HCT116 (cell line): ENCODE results near the gene ZPR1. TPM values are rescaled to one million over a fixed set of nuclear protein-coding genes. Genes with fewer than 3 reads are reported as not detected.

ENCODE experiments used
- ATAC-seq: fragments of 200-7000 bp; cut with Tn5 transposase; 2 replicates; pipeline ENCODE4 v1.9.1; 2020; ENCODE audit warnings: mild to moderate bottlenecking, moderate library complexity
- BruUV-seq: library from RNA; stranded (reverse); fragments of 400-500 nt; replicated peaks from 2 replicates; lab custom pipeline; 2021; lab: Mats Ljungman, UMichigan
- CTCF ChIA-PET: fragments of 300-600 bp; sonication (Branson Sonifier 250); formaldehyde crosslinking; loops from one replicate; lab custom pipeline; 2021; ENCODE audit warnings: antibody characterized with exemption; lab: Charles Lee
- POLR2A ChIA-PET: fragments of 300-600, 350-600 bp; sonication (Branson Sonifier 250); formaldehyde crosslinking; loops from one replicate; lab custom pipeline; 2021; ENCODE audit warnings: antibody characterized with exemption; lab: Charles Lee
- RAD21 ChIA-PET, 2 experiments: fragments of 300-600 bp; sonication (Branson Sonifier 250); formaldehyde crosslinking; loops; one replicate each; lab custom pipeline; 2023; ENCODE audit warnings: low total read pairs in 2 of 2; ENCODE audit not compliant: uncharacterized antibody in 2 of 2, unreplicated experiment in 2 of 2, low non-redundant PET in 1 of 2; lab: Charles Lee
- DNase-seq: peaks from one replicate; pipeline ENCODE4 v3.0.0-alpha.2; 2010; ENCODE audit warnings: low read depth, low spot score
- H2AFZ ChIP-seq: fragments of 200-600 bp; shearing (Covaris generic), sonication (generic); 2 replicates; pipeline ENCODE4 v1.6.1; 2017; ENCODE audit warnings: low read depth, mixed run types, mixed read lengths, antibody characterized with exemption, low read length; ENCODE audit not compliant: poor library complexity, severe bottlenecking
- H3K27ac ChIP-seq: 2 replicates; pipeline ENCODE4 v1.5.1; 2012; ENCODE audit warnings: low read depth, low read length
- H3K27me3 ChIP-seq: fragments of 200-600 bp; sonication (generic); 2 replicates; pipeline ENCODE4 v1.6.1; 2016; ENCODE audit warnings: mixed run types, low read length, mixed read lengths; ENCODE audit not compliant: insufficient read depth
- H3K36me3 ChIP-seq, 2 experiments: fragments of 200-500 bp in 1 of 2; fragments of 200-600 bp in 1 of 2; sonication (Bioruptor generic) in 1 of 2; sonication (generic) in 1 of 2; 2 replicates each; pipeline versions ENCODE4 v1.5.1 to v1.6.1; 2014 to 2016; ENCODE audit warnings: low read length in 2 of 2, inconsistent platforms in 1 of 2, mixed read lengths in 1 of 2, mixed run types in 1 of 2; ENCODE audit not compliant: insufficient read depth in 2 of 2, control insufficient read depth in 1 of 2
- H3K4me1 ChIP-seq, 2 experiments: fragments of 200-600 bp in 1 of 2; sonication (generic) in 1 of 2; 2 replicates each; pipeline versions ENCODE4 v1.5.1 to v1.6.1; 2012 to 2017; ENCODE audit warnings: low read length in 2 of 2, inconsistent platforms in 1 of 2, mild to moderate bottlenecking in 1 of 2, mixed read lengths in 1 of 2, mixed run types in 1 of 2, moderate library complexity in 1 of 2; ENCODE audit not compliant: insufficient read depth in 2 of 2, control insufficient read depth in 1 of 2
- H3K4me2 ChIP-seq: fragments of 200-600 bp; sonication (generic); 2 replicates; pipeline ENCODE4 v1.6.1; 2017; ENCODE audit warnings: mixed run types, low read length, mixed read lengths
- H3K4me3 ChIP-seq, 2 experiments: fragments of 200-600 bp in 1 of 2; sonication (generic) in 1 of 2; replicated peaks in 1 of 2; 2 replicates each; pipeline ENCODE4 v1.5.1; 2011 to 2016; ENCODE audit warnings: low read length in 2 of 2, control low read depth in 1 of 2, low read depth in 1 of 2, mild to moderate bottlenecking in 1 of 2, mixed read lengths in 1 of 2, mixed run types in 1 of 2
- H3K79me2 ChIP-seq: fragments of 200-600 bp; sonication (generic); 2 replicates; pipeline ENCODE4 v1.6.1; 2017; ENCODE audit warnings: mild to moderate bottlenecking, mixed run types, low read length, moderate library complexity, mixed read lengths; ENCODE audit not compliant: insufficient read depth
- H3K9ac ChIP-seq: fragments of 200-600 bp; sonication (generic); 2 replicates; pipeline ENCODE4 v1.6.1; 2016; ENCODE audit warnings: low read length, mixed read lengths
- H3K9me2 ChIP-seq: fragments of 200-600 bp; sonication (generic), shearing (Covaris generic); 2 replicates; pipeline ENCODE4 v1.6.1; 2017; ENCODE audit warnings: mixed run types, mild to moderate bottlenecking, moderate library complexity; ENCODE audit not compliant: insufficient read depth
- H3K9me3 ChIP-seq, 2 experiments: fragments of 200-500 bp in 1 of 2; fragments of 200-600 bp in 1 of 2; sonication (Bioruptor generic) in 1 of 2; sonication (generic) in 1 of 2; 2 replicates each; pipeline ENCODE4 v1.6.1; 2014 to 2017; ENCODE audit warnings: low read length in 2 of 2, mixed read lengths in 2 of 2, inconsistent platforms in 1 of 2, low read depth in 1 of 2, mild to moderate bottlenecking in 1 of 2, mixed run types in 1 of 2, moderate library complexity in 1 of 2; ENCODE audit not compliant: control insufficient read depth in 1 of 2, insufficient read depth in 1 of 2
- H4K20me1 ChIP-seq: fragments of 200-600 bp; sonication (generic), shearing (Covaris generic); 2 replicates; pipeline ENCODE4 v1.6.1; 2017; ENCODE audit warnings: mixed run types, mild to moderate bottlenecking, moderate library complexity; ENCODE audit not compliant: insufficient read depth
- FOSL1 ChIP-seq: IDR thresholded peaks from 2 replicates; pipeline ENCODE4 v1.6.1; 2012; ENCODE audit warnings: low read depth
- JUND ChIP-seq: IDR thresholded peaks from 2 replicates; pipeline ENCODE4 v1.6.1; 2012
- POLR2A ChIP-seq: IDR thresholded peaks from 2 replicates; pipeline ENCODE4 v1.7.0; 2011; ENCODE audit warnings: borderline replicate concordance; ENCODE audit not compliant: insufficient read depth, insufficient read length; ENCODE audit errors: extremely low read depth
- POLR2AphosphoS5 ChIP-seq: IDR thresholded peaks from 2 replicates; pipeline ENCODE4 v1.6.1; 2011; ENCODE audit warnings: mild to moderate bottlenecking, low read depth, low read length, moderate library complexity
- RAD21 ChIP-seq: IDR thresholded peaks from 2 replicates; pipeline ENCODE4 v1.6.1; 2012; ENCODE audit warnings: low read depth, mild to moderate bottlenecking
- SIN3A ChIP-seq: IDR thresholded peaks from 2 replicates; pipeline ENCODE4 v1.6.1; 2012; ENCODE audit warnings: low read depth
- SP1 ChIP-seq: IDR thresholded peaks from 2 replicates; pipeline ENCODE4 v1.6.1; 2012; ENCODE audit warnings: low read depth
- SRF ChIP-seq: IDR thresholded peaks from 2 replicates; pipeline ENCODE4 v1.6.1; 2012; ENCODE audit warnings: low read depth
- YY1 ChIP-seq: IDR thresholded peaks from 2 replicates; pipeline ENCODE4 v1.6.1; 2011; ENCODE audit warnings: low read length, low read depth, moderate library complexity, mild to moderate bottlenecking; ENCODE audit not compliant: insufficient replicate concordance; ENCODE audit errors: extremely low read depth
- ZNF274 ChIP-seq: fragments of 200-500 bp; sonication (Bioruptor generic); IDR thresholded peaks from 2 replicates; pipeline ENCODE4 v1.6.1; 2014; ENCODE audit warnings: mild to moderate bottlenecking, low read depth, low read length, inconsistent platforms
- intact Hi-C: fragments of 100-400 bp; cut with micrococcal nuclease; formaldehyde crosslinking; loops from 2 replicates; pipeline ENCODE4 v1.10.0; 2022
- total RNA-seq: library from RNA; stranded (reverse); gene quantifications from one replicate; pipeline ENCODE4 v1.2.1, GENCODE V29; 2021; ENCODE audit not compliant: unreplicated experiment
- TF ChIP-seq, protein P1 (sequence below): IDR thresholded peaks from 2 replicates; pipeline ENCODE4 v1.6.1; 2012

ZPR1 gene
- total RNA-seq, 1 experiment from 2014 or later, result 56.3 TPM

- Histone ChIP-seq H3K9me3 (no peaks in the 10 kb centered on the region), H3K36me3 (no peaks in the 10 kb centered on the region; a peak in 1 of 4 replicates), H3K27ac (no peak overlapping the region), H3K4me2 (no peak overlapping the region), H3K4me1 (no peaks in the 10 kb centered on the region), H3K9me2 (no peaks in the 10 kb centered on the region), H3K9ac (no peak overlapping the region), H3K27me3 (no peaks in the 10 kb centered on the region), H4K20me1 (no peaks in the 10 kb centered on the region), H3K79me2 (no peaks in the 10 kb centered on the region), H3K4me3 (no peak overlapping the region), H2AFZ (no peak overlapping the region)
- CTCF ChIA-PET, result no interaction called here
- BruUV-seq, result no TSS peak
- TF ChIP-seq, protein P1, sequence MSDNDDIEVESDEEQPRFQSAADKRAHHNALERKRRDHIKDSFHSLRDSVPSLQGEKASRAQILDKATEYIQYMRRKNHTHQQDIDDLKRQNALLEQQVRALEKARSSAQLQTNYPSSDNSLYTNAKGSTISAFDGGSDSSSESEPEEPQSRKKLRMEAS, result no peak
- TF ChIP-seq FOSL1 (no peak), SIN3A (no peak), RAD21 (no peak), ZNF274 (no peak)
- intact Hi-C loops, result no loop called here
- DNase-seq, result no peak
- RAD21 ChIA-PET, result no interaction called here
- POLR2A ChIA-PET, result no interaction called here
- no peak for ATAC-seq
Observed at GRCh38 chr11:116819049-116819448, 31.2 kb upstream of the ZPR1 start.

DNA sequence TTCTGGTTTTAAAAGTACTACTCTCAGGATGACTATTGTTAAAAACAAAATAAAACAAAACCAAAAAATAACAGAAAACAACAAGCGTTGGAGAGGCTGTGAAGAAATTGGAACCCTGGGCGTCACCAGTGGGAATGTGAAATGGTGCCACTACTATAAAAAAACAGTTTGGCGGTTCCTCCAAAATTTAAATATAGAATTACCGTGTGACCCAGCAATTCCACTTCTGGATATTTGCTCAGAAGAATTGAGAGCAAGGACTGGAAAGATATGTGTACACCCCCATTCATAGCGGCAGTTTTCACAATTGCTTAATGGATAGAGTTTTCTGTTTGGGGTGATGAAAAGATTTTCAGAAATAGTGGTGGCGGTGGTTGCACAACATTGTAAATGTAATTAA lies 26.7 kb upstream of the ZPR1 start:
- ChIA-PET POLR2A (no interaction called here), CTCF (no interaction called here)
- H3K9ac ChIP-seq, result no peak overlapping the region
- H3K27ac ChIP-seq, result no peak overlapping the region
- no peaks in the 10 kb centered on the region for H3K27me3 ChIP-seq
- H3K9me3 ChIP-seq, result no peaks in the 10 kb centered on the region
- BruUV-seq, result no TSS peak
- TF ChIP-seq YY1 (no peak), SRF (no peak), SIN3A (no peak), POLR2A (no peak), POLR2AphosphoS5 (no peak), JUND (no peak), SP1 (no peak)
- TF ChIP-seq, all 23 proteins: peak for 0
- RAD21 ChIA-PET, result no interaction called here
- no peak for ATAC-seq
- H2AFZ ChIP-seq, result no peak overlapping the region
- intact Hi-C loops, result no loop called here
- H3K4me1 ChIP-seq, result no peaks in the 10 kb centered on the region
- no peaks in the 10 kb centered on the region for H3K9me2 ChIP-seq
- no peak for DNase-seq
- H3K79me2 ChIP-seq, result no peaks in the 10 kb centered on the region
- no peak overlapping the region for H3K4me2 ChIP-seq
- no peak overlapping the region for H3K4me3 ChIP-seq
- H4K20me1 ChIP-seq, result no peaks in the 10 kb centered on the region
- H3K36me3 ChIP-seq, result no peaks in the 10 kb centered on the region; a peak in 1 of 4 replicates
